22Rv1 (cell line): ENCODE data around the gene TTC7B.

Source experiments
- H3K27ac ChIP-seq: fragments of 450-650 bp; 2 replicates; pipeline ENCODE4 v1.5.1; 2017
- ZFX ChIP-seq: fragments of 450-650 bp; IDR thresholded peaks from 2 replicates; pipeline ENCODE4 v1.6.1; 2017; ENCODE audit warnings: antibody characterized with exemption, borderline replicate concordance
- TF ChIP-seq, protein P1 (sequence below): fragments of 450-650 bp; IDR thresholded peaks from 2 replicates; pipeline ENCODE4 v1.5.1; 2017; ENCODE audit warnings: mild to moderate bottlenecking

TTC7B gene

DNA sequence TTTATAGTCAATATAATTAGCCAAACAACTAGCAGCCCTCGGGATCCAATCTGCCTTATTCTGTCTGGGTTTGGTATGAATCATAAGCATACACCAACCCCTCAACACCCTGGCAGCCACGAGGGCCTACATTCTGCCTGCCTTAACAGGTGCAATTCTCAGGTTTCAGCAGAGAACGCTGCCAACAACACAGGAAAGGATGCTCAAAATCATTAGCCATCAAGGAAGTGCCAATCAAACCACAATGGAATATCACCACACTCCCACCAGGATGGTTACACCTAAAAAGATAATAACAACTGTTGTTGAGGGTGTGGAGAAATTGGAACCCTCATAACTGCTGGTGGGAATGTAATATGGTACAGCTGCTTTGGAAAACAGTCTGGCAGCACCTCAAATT, 122.8 kb downstream of the TTC7B start:
- no peak overlapping the region for H3K27ac ChIP-seq
- TF ChIP-seq ZFX, result no peak
- TF ChIP-seq, protein P1, sequence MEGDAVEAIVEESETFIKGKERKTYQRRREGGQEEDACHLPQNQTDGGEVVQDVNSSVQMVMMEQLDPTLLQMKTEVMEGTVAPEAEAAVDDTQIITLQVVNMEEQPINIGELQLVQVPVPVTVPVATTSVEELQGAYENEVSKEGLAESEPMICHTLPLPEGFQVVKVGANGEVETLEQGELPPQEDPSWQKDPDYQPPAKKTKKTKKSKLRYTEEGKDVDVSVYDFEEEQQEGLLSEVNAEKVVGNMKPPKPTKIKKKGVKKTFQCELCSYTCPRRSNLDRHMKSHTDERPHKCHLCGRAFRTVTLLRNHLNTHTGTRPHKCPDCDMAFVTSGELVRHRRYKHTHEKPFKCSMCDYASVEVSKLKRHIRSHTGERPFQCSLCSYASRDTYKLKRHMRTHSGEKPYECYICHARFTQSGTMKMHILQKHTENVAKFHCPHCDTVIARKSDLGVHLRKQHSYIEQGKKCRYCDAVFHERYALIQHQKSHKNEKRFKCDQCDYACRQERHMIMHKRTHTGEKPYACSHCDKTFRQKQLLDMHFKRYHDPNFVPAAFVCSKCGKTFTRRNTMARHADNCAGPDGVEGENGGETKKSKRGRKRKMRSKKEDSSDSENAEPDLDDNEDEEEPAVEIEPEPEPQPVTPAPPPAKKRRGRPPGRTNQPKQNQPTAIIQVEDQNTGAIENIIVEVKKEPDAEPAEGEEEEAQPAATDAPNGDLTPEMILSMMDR, result no peak

DNA sequence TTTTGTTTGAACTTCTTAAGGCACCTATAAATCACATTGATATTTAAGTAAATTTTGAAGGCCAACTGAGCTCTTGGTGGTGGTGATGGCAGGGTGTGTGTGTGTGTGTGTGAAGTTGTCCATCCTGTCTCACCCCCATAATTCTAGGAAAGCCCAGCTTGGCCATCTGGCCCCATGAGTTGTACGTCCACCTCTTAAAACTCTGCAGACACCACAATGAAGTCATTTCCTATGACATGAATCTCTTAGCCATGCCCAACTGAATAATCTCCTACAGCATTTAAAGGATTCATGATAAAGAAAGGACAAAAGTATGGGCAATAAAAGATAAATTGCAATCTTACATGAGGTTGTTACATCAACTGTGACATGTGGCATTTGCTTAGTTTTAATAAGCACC, 123.4 kb downstream of the TTC7B start:
- TF ChIP-seq, protein P1, result no peak
- no peak for TF ChIP-seq ZFX
- H3K27ac ChIP-seq, result no peak overlapping the region

DNA sequence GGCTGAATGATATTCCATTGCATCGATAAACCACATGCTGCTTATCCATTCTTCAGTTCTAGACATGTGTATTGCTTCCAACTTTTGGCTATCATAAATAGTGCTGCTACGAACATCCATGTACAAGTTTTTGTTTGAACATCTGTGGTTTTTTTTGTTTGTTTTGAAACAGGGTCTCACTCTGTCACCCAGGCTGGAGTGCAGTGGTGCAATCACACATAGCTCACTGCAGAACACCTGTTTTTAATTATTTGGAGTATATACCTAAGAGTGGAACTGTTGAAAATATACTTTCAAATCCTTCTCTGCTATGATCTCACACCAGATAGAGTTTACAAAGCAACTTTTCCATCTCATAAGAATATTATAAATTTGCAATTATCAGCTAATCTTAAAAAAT, 124.2 kb downstream of the TTC7B start:
- no peak for TF ChIP-seq ZFX
- TF ChIP-seq, protein P1, result no peak
- H3K27ac ChIP-seq, result no peak overlapping the region

DNA sequence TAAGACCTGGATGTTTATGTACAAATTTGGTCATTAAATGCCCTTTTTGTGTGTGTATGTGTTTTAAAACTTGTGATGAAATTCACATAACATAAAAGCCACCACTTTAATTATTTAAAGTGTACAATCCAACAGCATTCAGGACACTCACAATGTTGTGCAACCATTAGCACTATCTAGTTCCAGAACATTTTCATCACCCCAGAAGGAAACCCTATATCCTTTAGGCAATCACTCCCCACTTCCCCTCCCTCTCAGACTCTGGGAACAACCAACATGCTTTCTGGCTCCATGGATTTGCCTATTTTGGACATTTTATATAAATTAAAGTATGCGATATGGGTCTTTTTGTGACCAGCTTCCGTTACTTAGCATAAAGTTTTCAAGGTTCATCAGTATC, 124.6 kb downstream of the TTC7B start:
- TF ChIP-seq ZFX, result no peak
- TF ChIP-seq, protein P1, result no peak
- H3K27ac ChIP-seq, result no peak overlapping the region

DNA sequence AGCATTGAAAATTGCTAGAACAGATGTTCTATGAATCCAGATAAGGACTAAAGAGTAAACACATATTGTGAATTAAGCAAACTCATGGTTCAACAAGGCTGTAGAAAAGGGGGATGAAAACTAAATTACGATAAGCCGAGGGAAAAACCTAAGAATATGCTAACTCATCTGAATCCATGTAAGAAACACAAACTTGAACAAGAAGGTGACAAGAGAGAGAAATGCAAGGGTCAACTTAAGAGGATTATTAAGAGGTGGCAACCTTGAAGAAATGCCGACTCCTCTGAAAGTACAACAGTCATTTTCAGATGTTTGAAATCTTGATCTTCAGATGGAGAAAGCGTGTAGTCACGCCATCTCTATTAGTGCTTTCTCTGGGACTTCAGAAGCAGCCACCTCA, 128.6 kb downstream of the TTC7B start:
- no peak overlapping the region for H3K27ac ChIP-seq
- no peak for TF ChIP-seq ZFX

DNA sequence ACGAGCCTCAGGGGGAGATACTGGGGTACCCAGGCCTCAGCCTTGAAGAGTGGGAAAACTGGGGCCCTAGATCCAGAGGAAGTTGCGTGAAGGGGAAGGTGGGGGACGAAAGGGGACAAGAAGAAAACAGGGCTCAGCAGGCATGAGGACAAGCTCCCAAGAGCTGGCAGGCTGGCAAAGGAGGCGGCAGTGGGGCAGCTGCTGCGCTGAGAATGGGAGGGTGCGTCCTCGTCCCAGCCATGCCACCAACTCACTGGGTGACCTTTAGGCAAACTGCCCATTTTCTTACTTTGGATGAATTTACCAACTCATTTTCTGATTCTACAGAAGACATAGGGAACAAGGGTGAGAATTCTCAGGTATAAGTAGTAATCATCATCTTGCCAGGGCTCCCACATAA, 133.6 kb downstream of the TTC7B start:
- no peak overlapping the region for H3K27ac ChIP-seq
- TF ChIP-seq, protein P1, result no peak
- no peak for TF ChIP-seq ZFX

DNA sequence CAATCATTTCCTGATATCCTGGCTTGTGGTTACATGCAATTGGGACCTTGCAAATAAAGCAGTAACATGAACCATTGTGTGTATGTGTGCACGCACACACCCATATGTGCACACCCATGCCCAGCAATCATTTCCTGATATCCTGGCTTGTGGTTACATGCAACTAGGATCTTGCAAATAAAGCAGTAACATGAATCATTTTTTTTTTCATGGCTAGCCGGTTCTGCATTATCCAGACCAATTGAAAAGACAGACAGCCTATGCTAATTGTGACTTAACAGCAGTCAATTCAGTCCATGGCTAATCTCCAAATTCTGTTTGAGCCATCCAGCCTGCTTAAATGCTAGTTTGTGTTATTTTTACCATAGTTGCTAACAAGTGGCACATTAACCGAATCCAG, 134.3 kb downstream of the TTC7B start:
- TF ChIP-seq, protein P1, result no peak
- no peak for TF ChIP-seq ZFX
- no peak overlapping the region for H3K27ac ChIP-seq

DNA sequence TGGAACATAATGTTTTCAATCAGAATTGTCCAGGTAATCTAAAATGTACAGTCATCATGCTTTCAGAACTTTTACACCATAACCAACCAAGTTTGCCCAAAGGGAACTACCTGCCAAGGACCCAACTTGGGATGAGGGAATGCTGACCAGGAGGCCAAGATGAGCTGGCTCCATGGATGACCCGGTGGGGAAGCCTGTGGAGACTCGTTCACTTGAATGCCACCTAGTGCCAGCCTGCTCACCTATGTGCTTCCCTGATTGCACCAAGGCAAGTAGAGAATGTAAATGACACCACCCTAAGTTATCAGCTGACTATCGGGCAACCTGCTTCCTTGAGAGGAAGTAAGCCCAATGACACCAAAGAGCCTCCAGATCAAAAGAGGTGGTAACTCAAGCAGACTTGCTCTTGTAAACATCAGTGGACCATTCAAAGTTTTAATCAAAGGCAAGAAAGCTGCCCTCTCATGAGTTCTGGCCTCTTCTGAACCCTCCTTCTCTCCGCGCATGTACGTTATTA, 137.3 kb downstream of the TTC7B start:
- no peak overlapping the region for H3K27ac ChIP-seq
- TF ChIP-seq, protein P1, result no peak
- no peak for TF ChIP-seq ZFX
